GM12878 (cell line): ENCODE data around the gene IL1RAPL1. TPM values are rescaled to one million over a fixed set of nuclear protein-coding genes. Genes with fewer than 3 reads are reported as not detected.

ENCODE experiments used
- ATAC-seq: fragments of 200-7000 bp; cut with Tn5 transposase; 3 replicates; pipeline ENCODE4 v1.9.1; 2020; ENCODE audit warnings: mild to moderate bottlenecking, moderate library complexity
- BruUV-seq: library from RNA; stranded (reverse); fragments of 400-500 nt; replicated peaks from 2 replicates; lab custom pipeline; 2021; lab: Mats Ljungman, UMichigan
- CTCF ChIA-PET: fragments of 300-600 bp; sonication (Branson Sonifier 250); formaldehyde crosslinking; extraction: SDS; loops from one replicate; lab custom pipeline; 2021; ENCODE audit warnings: inconsistent platforms; lab: Yijun Ruan, JAX
- POLR2A ChIA-PET: fragments of 350-600 bp; formaldehyde crosslinking; extraction: SDS; loops from one replicate; lab custom pipeline; 2021; ENCODE audit warnings: inconsistent platforms; lab: Charles Lee
- RAD21 ChIA-PET: fragments of 300-600 bp; sonication (Branson Sonifier 250); formaldehyde crosslinking; loops from one replicate; lab custom pipeline; 2023; ENCODE audit warnings: antibody characterized with exemption; ENCODE audit not compliant: unreplicated experiment; lab: Charles Lee
- SMC1A ChIA-PET: fragments of 300-600 bp; sonication (Branson Sonifier 250); formaldehyde crosslinking; loops from one replicate; lab custom pipeline; 2023; ENCODE audit not compliant: unreplicated experiment, uncharacterized antibody; lab: Charles Lee
- DNase-seq: peaks from one replicate; pipeline ENCODE4 v3.0.0-alpha.2; 2011; ENCODE audit warnings: low read depth, low spot score
- FAIRE-seq: peaks from 3 replicates; lab custom pipeline; 2011; peaks lifted over from hg19 to GRCh38; lab: Jason Lieb, UNC
- H2AFZ ChIP-seq: 2 replicates; pipeline ENCODE4 v1.6.0; 2011; ENCODE audit warnings: low read depth, low read length, control low read depth; ENCODE audit not compliant: control insufficient read depth
- H3K27ac ChIP-seq: 2 replicates; pipeline ENCODE4 v1.5.1; 2011; ENCODE audit warnings: control low read depth; ENCODE audit not compliant: control insufficient read depth, insufficient read depth
- H3K27me3 ChIP-seq, 2 experiments: replicated peaks in 1 of 2; 2 replicates each; pipeline versions ENCODE4 v1.6.0 to v1.6.1; 2011; ENCODE audit warnings: low read length in 1 of 2; ENCODE audit not compliant: control insufficient read depth in 2 of 2, insufficient read depth in 2 of 2
- H3K36me3 ChIP-seq, 2 experiments: 2 replicates each; pipeline ENCODE4 v1.5.1; 2011; ENCODE audit warnings: low read length in 1 of 2; ENCODE audit not compliant: control insufficient read depth in 2 of 2, insufficient read depth in 2 of 2
- H3K4me1 ChIP-seq: 2 replicates; pipeline ENCODE4 v1.6.1; 2011; ENCODE audit warnings: mild to moderate bottlenecking, low read length, moderate library complexity, mixed read lengths; ENCODE audit not compliant: control insufficient read depth, insufficient read depth
- H3K4me2 ChIP-seq: 2 replicates; pipeline ENCODE4 v1.6.0; 2011; ENCODE audit warnings: control low read depth; ENCODE audit not compliant: control insufficient read depth, insufficient read depth
- H3K4me3 ChIP-seq: fragments of 200-600 bp; sonication (generic); 2 replicates; pipeline ENCODE4 v1.5.1; 2016
- H3K79me2 ChIP-seq: 2 replicates; pipeline ENCODE4 v1.6.0; 2011; ENCODE audit warnings: low read length; ENCODE audit not compliant: control insufficient read depth, insufficient read depth
- H3K9ac ChIP-seq: 2 replicates; pipeline ENCODE4 v1.8.0; 2011; ENCODE audit warnings: low read length, control low read depth, mixed read lengths; ENCODE audit not compliant: control insufficient read depth, insufficient read depth
- H3K9me3 ChIP-seq: replicated peaks from 3 replicates; pipeline ENCODE4 v1.5.1; 2011; ENCODE audit warnings: mild to moderate bottlenecking, low read length; ENCODE audit not compliant: control insufficient read depth, insufficient read depth
- H4K20me1 ChIP-seq: 2 replicates; pipeline ENCODE4 v1.6.0; 2011; ENCODE audit not compliant: control insufficient read depth, insufficient read depth
- ATF7 ChIP-seq: fragments of 450-650 bp; IDR thresholded peaks from 2 replicates; pipeline ENCODE4 v1.6.1; 2016; ENCODE audit warnings: low read depth, mild to moderate bottlenecking
- BMI1 ChIP-seq: fragments of 450-650 bp; IDR thresholded peaks from 2 replicates; pipeline ENCODE4 v1.6.1; 2016; ENCODE audit warnings: mild to moderate bottlenecking, moderate library complexity, borderline replicate concordance
- CTCF ChIP-seq, 3 experiments: IDR thresholded peaks in 2 of 3; conservative IDR thresholded peaks in 1 of 3; 2 replicates each; pipeline ENCODE4 v1.5.1; 2011; ENCODE audit warnings: low read depth in 3 of 3, low read length in 3 of 3, mild to moderate bottlenecking in 3 of 3, control low read depth in 2 of 3, moderate library complexity in 2 of 3, inconsistent platforms in 1 of 3, mixed read lengths in 1 of 3; ENCODE audit not compliant: control insufficient read depth in 2 of 3, insufficient read depth in 1 of 3; ENCODE audit errors: extremely low read depth in 1 of 3
- ETV6 ChIP-seq, 2 experiments: fragments of 450-650 bp in 1 of 2; IDR thresholded peaks in 1 of 2; conservative IDR thresholded peaks in 1 of 2; 2 replicates each; pipeline ENCODE4 v1.6.1; 2014; ENCODE audit warnings: antibody characterized with exemption in 1 of 2, borderline replicate concordance in 1 of 2, low read depth in 1 of 2, mild to moderate bottlenecking in 1 of 2, moderate library complexity in 1 of 2
- GABPA ChIP-seq: IDR thresholded peaks from 2 replicates; pipeline ENCODE4 v1.6.1; 2014; ENCODE audit warnings: antibody characterized with exemption, low read depth, mild to moderate bottlenecking, inconsistent platforms
- NFXL1 ChIP-seq: fragments of 450-650 bp; IDR thresholded peaks from 2 replicates; pipeline ENCODE4 v1.6.1; 2017; ENCODE audit warnings: antibody characterized with exemption, mild to moderate bottlenecking, borderline replicate concordance
- RAD21 ChIP-seq: IDR thresholded peaks from 2 replicates; pipeline ENCODE4 v1.6.1; 2011; ENCODE audit warnings: mild to moderate bottlenecking, low read depth, low read length, moderate library complexity; ENCODE audit not compliant: insufficient read depth
- SMC3 ChIP-seq: IDR thresholded peaks from 2 replicates; pipeline ENCODE4 v1.6.1; 2011; ENCODE audit warnings: low read length, improper control_type of control experiment, borderline replicate concordance
- YY1 ChIP-seq: IDR thresholded peaks from 2 replicates; pipeline ENCODE4 v1.6.1; 2011; ENCODE audit warnings: low read depth, mild to moderate bottlenecking, low read length
- WGBS: methylation state at CpG from one replicate; pipeline ENCODE4 v1.1.6; 2016; ENCODE audit warnings: low lambda C conversion rate; ENCODE audit not compliant: insufficient replicate concordance, insufficient coverage; ENCODE audit errors: missing lambda C conversion rate; 5-methylcytosine and 5-hydroxymethylcytosine counted together
- in situ Hi-C: fragments of 300-500 bp; cut with MboI; formaldehyde crosslinking; loops from 9 replicates; pipeline ENCODE4 v1.14.3; 2018; ENCODE audit warnings: mixed read lengths
- intact Hi-C: fragments of 100-400 bp; cut with micrococcal nuclease; formaldehyde crosslinking; loops from one replicate; pipeline ENCODE4 v1.14.2; 2022; ENCODE audit not compliant: unreplicated experiment
- polyA plus RNA-seq, 11 experiments: library from polyadenylated mRNA; depleted of rRNA in 4 of 11; unstranded in 6 of 11; stranded (reverse) in 5 of 11; fragments of >200 nt; fragmentation: Nextera tagmentation in 4 of 11; fragmentation: Illumina TruSeq in 1 of 11; extraction: Ambion mirVana in 4 of 11; extraction: Trizol in 1 of 11; gene quantifications; 1 replicate in 1 of 11; 2 replicates in 10 of 11; pipeline versions ENCODE4 v1.2.1 to v1.2.3, GENCODE V29; 2011 to 2016; ENCODE audit warnings: inconsistent platforms in 2 of 11, missing spikeins in 2 of 11, low read depth in 1 of 11
- total RNA-seq, 4 experiments: library from RNA; depleted of rRNA in 3 of 4; stranded (reverse); fragments of >200 nt in 3 of 4; fragmentation: Illumina TruSeq in 1 of 4; extraction: Trizol in 1 of 4; gene quantifications; 2 replicates each; pipeline versions ENCODE4 v1.2.1 to v1.2.3, GENCODE V29; 2013 to 2021
- TF ChIP-seq, protein P1 (sequence below): IDR thresholded peaks from 2 replicates; pipeline ENCODE4 v1.6.1; 2012; ENCODE audit warnings: low read depth, low read length, improper control_type of control experiment

IL1RAPL1 gene
- total and polyA plus RNA-seq, 10 of the 15 experiments (the other 5 are each of a cell fraction or from before 2014, with no cell fraction given) = not detected

DNA sequence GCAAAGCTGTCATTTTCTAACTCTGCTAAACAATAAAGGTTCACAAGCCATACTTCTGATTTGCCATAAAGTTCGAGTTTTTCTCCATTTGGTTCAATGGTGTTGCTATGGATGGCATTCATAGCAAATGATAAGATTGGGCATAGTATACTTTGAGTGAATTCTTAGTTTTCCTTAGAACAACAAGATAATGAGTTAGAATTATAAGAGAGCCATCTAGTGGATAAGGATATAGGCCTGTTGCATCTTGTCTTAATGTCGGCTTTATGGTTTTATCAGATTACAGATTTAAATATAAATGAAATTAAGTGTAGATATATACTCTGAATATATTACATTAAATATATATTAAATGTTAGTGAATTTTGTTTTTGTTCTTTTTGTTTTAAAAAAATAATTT is 644.6 kb downstream of the IL1RAPL1 start:
- ChIA-PET CTCF (no interaction called here), SMC1A (no interaction called here), POLR2A (no interaction called here), RAD21 (no interaction called here)
- ATAC-seq (no peak), FAIRE-seq (no peak), DNase-seq (no peak)
- H3K27me3 ChIP-seq = no peaks in the 10 kb centered on the region
- no peak overlapping the region for H3K4me3 ChIP-seq
- 2% methylated on average over 2 of the region's 2 CpGs for WGBS
- no peak for TF ChIP-seq NFXL1
- TF ChIP-seq SMC3 = 0 out of 2 replicates have a peak, but pooled peaks have one; percentile 15
- TF ChIP-seq CTCF (IDR thresholded peaks at IDR 0.05 in 2 of 3, conservative IDR thresholded peaks at IDR 0.05 in 1 of 3; ENCODE audit: control insufficient read depth in 2 of 3, extremely low read depth in 1 of 3, insufficient read depth in 1 of 3, low read depth in 3 of 3, low read length in 3 of 3) = peak in 1 of 3 experiments; percentile 24; a peak in 2 of 6 replicates
- TF ChIP-seq RAD21 = peak; percentile 23; the same call in 1 of the 2 replicates
- H3K9me3 ChIP-seq = no peaks in the 10 kb centered on the region
- no peak overlapping the region for H3K9ac ChIP-seq
- in situ Hi-C loops = no loop called here
- H3K4me2 ChIP-seq = no peak overlapping the region
- H3K27ac ChIP-seq = no peak overlapping the region
- H3K79me2 ChIP-seq = no peaks in the 10 kb centered on the region
- no peaks in the 10 kb centered on the region for H3K36me3 ChIP-seq
- H4K20me1 ChIP-seq = no peaks in the 10 kb centered on the region
- no peaks in the 10 kb centered on the region for H3K4me1 ChIP-seq
- no TSS peak for BruUV-seq
- no peak overlapping the region for H2AFZ ChIP-seq
- intact Hi-C loops = no loop called here

DNA sequence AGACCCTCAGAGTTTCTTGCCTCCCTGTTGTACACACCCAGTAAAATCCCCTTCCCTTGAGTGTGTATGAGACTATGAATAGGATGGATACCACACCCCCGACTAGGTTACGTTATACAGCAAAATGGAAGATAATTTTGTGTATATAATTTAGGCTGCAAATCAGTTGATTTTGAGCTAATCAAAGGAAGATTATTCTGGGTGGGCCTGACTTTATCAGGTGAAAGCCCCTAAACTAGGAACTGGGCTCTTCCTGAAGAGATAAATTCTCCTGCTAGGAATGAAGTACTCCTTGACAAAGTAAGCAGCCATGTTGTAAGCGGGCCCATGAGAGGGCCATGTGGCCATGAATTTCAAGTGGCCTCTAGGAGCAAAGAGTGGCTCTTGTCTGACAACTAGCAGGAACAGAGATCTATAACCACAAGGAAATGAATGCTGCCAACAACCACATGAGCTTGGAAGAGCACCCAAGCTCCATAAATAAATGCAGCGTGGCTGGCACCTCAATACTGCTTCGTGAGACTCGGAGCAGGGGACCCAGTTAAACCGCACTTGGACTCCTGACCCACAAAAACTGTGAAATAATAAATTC is 646.4 kb downstream of the IL1RAPL1 start:
- intact Hi-C loops = no loop called here
- TF ChIP-seq GABPA (no peak), YY1 (no peak), ATF7 (no peak), BMI1 (no peak), ETV6 (conservative IDR thresholded peaks at IDR 0.05 in 1 of 2, IDR thresholded peaks at IDR 0.05 in 1 of 2; ENCODE audit: borderline replicate concordance in 1 of 2, low read depth in 1 of 2) (no peak), CTCF (IDR thresholded peaks at IDR 0.05 in 2 of 3, conservative IDR thresholded peaks at IDR 0.05 in 1 of 3; ENCODE audit: control insufficient read depth in 2 of 3, extremely low read depth in 1 of 3, insufficient read depth in 1 of 3, low read depth in 3 of 3, low read length in 3 of 3) (no peak)
- TF ChIP-seq, protein P1, sequence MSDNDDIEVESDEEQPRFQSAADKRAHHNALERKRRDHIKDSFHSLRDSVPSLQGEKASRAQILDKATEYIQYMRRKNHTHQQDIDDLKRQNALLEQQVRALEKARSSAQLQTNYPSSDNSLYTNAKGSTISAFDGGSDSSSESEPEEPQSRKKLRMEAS = no peak
- SMC1A ChIA-PET = no interaction called here

More for the DNA sequence above, 646.4 kb downstream of the IL1RAPL1 start:
- Histone ChIP-seq H3K4me3 (no peak overlapping the region), H3K4me1 (no peaks in the 10 kb centered on the region), H3K9me3 (no peaks in the 10 kb centered on the region), H3K79me2 (no peaks in the 10 kb centered on the region), H3K4me2 (no peak overlapping the region), H4K20me1 (no peaks in the 10 kb centered on the region), H2AFZ (no peak overlapping the region), H3K9ac (no peak overlapping the region), H3K27me3 (no peaks in the 10 kb centered on the region), H3K27ac (no peak overlapping the region), H3K36me3 (no peaks in the 10 kb centered on the region)
- 39% methylated on average over 7 of the region's 7 CpGs for WGBS
- RAD21 ChIA-PET = no interaction called here
- ATAC-seq = no peak
- FAIRE-seq = no peak
- no TSS peak for BruUV-seq
- in situ Hi-C loops = no loop called here
- POLR2A ChIA-PET = no interaction called here
- no peak for DNase-seq
- CTCF ChIA-PET = no interaction called here
